Type B pancreatic cell (in vitro differentiated cells): ENCODE data around the gene PDCD1. TPM values are rescaled to one million over a fixed set of nuclear protein-coding genes. Genes with fewer than 3 reads are reported as not detected.

Experiments
- DNase-seq: peaks from one replicate; pipeline ENCODE4 v3.0.0; 2021; ENCODE audit warnings: mixed read lengths; ENCODE audit not compliant: unreplicated experiment; ENCODE audit errors: extremely low spot score
- H3K27ac Mint-ChIP-seq: 2 replicates; pipeline ENCODE4 v1.8.0; 2021; ENCODE audit warnings: mild to moderate bottlenecking, mixed read lengths
- H3K27me3 Mint-ChIP-seq: 2 replicates; pipeline ENCODE4 v1.8.0; 2021; ENCODE audit warnings: mixed read lengths
- H3K36me3 Mint-ChIP-seq: 2 replicates; pipeline ENCODE4 v1.8.0; 2021; ENCODE audit warnings: mixed read lengths
- H3K4me1 Mint-ChIP-seq: one replicate; pipeline ENCODE4 v1.8.0; 2021; ENCODE audit warnings: mixed read lengths; ENCODE audit not compliant: unreplicated experiment
- H3K4me3 Mint-ChIP-seq: 2 replicates; pipeline ENCODE4 v1.8.0; 2021; ENCODE audit warnings: mild to moderate bottlenecking, mixed read lengths
- H3K9me3 Mint-ChIP-seq: 2 replicates; pipeline ENCODE4 v1.8.0; 2021; ENCODE audit warnings: mixed read lengths
- total RNA-seq: library from RNA; stranded (reverse); gene quantifications from 2 replicates; pipeline ENCODE4 v1.2.1, GENCODE V29; 2021; ENCODE audit warnings: low replicate concordance
- TF ChIP-seq, protein P1 (sequence below): fragments of 200-600 bp; sonication (generic); conservative IDR thresholded peaks from 2 replicates; pipeline ENCODE4 v1.5.0; 2021; ENCODE audit warnings: antibody characterized with exemption, mild to moderate bottlenecking

The PDCD1 gene
- total RNA-seq, 1 donor from 2014 or later, result not detected

DNA sequence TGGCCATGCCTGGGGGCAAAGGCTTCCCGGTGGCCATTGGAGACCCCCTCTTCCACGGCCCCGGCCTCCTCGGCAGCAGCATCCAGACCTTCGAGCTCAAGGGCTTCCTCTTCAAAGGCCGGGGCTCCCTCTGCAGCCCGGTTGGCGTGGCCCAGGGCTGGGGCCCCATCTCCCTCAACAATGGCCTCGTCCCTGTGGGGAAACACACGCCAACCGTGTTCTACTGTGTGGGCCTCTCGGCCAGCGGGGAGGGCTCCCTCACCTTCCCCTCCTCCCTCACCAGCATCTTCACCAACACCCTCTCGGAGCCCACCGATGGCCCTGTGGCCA is 13.6 kb upstream of the PDCD1 start:
- Mint-ChIP-seq H3K4me3 (no peak overlapping the region), H3K27me3 (peaks cover 3% of the 10 kb centered on the region), H3K27ac (no peak overlapping the region), H3K9me3 (no peaks in the 10 kb centered on the region), H3K36me3 (no peaks in the 10 kb centered on the region), H3K4me1 (no peaks in the 10 kb centered on the region)
- DNase-seq, result no peak
- TF ChIP-seq, protein P1, sequence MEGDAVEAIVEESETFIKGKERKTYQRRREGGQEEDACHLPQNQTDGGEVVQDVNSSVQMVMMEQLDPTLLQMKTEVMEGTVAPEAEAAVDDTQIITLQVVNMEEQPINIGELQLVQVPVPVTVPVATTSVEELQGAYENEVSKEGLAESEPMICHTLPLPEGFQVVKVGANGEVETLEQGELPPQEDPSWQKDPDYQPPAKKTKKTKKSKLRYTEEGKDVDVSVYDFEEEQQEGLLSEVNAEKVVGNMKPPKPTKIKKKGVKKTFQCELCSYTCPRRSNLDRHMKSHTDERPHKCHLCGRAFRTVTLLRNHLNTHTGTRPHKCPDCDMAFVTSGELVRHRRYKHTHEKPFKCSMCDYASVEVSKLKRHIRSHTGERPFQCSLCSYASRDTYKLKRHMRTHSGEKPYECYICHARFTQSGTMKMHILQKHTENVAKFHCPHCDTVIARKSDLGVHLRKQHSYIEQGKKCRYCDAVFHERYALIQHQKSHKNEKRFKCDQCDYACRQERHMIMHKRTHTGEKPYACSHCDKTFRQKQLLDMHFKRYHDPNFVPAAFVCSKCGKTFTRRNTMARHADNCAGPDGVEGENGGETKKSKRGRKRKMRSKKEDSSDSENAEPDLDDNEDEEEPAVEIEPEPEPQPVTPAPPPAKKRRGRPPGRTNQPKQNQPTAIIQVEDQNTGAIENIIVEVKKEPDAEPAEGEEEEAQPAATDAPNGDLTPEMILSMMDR, result no peak

DNA sequence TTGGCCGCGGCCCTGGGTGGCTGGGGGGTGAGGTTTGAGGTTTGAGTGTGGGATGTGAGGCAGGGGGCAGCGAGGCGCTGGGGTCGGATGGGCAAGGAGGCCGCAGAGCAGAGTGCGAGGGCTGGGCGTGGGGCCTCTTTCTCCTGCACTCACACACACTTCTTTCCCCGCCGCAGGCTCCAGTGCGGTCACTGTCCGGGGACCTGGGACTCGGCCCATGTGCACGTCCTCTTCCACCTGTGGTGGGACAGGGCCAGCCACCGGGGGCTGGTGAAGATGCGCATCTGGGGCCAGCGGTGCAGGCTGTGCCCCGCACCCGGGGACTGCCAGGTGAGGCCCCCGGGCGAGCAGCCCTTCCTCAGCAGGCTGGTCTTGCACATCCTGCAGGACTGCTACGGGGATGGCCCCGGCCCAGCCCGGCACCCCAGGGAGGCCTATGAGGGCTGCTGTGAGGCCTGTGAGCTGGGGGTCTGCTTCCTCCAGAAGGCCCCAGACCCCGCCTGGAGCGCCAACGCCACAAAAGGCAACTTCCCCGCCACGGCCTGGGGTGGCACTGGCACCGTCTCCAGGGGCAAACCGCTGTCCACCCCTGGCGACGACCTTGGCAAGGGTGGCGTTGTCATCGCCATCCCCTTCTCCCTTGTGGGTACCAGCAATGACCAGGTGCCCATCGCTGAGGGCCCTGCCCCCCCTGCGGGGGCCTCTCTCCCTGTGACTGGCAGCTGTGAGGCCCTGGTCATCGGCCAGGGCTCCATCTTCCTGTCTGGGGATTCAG is 13.0 kb upstream of the PDCD1 start:
- DNase-seq, result no peak
- TF ChIP-seq, protein P1, result no peak
- Mint-ChIP-seq H3K27me3 (peaks cover 3% of the 10 kb centered on the region), H3K36me3 (no peaks in the 10 kb centered on the region), H3K27ac (no peak overlapping the region), H3K9me3 (no peaks in the 10 kb centered on the region), H3K4me1 (no peaks in the 10 kb centered on the region), H3K4me3 (no peak overlapping the region)

DNA sequence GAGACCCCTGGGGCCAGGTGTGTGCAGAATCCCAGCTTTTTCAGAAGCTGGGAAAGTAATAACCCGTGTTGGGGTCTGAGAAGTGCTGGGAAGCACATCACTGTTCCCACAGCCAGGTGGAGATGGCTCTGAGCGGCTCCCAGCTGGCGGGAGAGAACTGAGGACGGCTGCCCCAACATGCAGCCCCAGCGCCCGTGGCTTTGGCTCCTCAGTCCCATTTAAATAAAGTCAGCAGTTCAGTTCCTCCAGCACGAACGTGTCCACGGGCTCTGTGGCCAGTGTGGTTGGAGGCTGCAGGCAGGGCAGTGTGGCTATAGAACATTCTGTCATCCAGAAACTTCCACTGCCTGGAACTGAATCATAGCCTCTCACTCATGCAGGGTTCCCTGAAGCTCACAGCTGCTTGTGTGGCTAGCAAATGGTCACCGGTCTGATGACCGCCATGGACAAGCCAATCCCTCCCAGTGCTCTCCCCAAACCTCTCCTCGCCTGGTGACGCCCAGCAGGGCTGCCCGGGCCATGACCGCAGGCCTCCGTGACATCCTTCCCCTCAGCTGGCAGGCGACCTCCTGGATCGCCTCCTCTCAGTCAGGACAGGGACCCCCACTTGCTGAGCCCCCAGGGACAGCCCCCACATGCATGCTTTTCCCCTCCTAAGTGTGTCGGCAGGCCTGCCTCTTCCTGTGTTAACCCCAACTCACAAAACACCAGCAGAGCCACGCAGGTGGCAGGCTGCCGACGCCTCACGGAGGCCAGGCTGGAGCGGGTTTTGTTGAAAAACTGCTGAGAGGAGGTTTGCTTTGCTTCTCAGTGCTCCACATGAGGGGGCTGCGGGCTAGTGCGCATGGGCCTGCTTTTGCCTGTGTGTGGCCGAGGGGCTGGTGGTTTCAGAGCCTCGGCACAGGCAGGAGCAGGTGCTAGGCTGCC is 12.2 kb upstream of the PDCD1 start:
- no peaks in the 10 kb centered on the region for H3K9me3 Mint-ChIP-seq

DNA sequence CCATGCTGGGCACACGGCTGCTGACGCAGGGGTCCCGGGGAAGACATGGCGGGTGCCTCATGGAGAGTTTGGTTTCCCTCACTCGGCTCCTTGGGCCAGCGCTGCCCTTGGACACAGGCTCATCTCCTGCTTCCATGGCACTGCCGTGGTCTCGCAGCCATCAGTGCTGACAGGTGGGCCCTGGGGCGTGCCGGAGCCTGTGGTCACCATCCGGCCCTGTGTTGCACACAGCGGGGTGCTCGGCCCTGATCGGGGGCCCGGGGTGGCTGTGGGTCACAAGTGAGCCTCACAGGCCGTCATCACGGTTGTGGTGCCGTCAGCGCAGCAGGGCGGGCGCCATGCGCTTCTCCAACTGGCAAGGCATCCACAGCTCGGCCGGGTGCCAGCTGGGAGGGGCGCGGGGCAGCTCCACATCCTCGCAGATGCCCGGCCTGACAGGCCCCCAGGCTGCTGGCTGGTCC is 11.4 kb upstream of the PDCD1 start:
- Mint-ChIP-seq H3K36me3 (no peaks in the 10 kb centered on the region), H3K27ac (no peak overlapping the region), H3K27me3 (peaks cover 12% of the 10 kb centered on the region), H3K4me3 (no peak overlapping the region), H3K4me1 (peaks cover 8% of the 10 kb centered on the region), H3K9me3 (no peaks in the 10 kb centered on the region)
- DNase-seq, result no peak
- TF ChIP-seq, protein P1, result no peak

More for the DNA sequence above, 12.2 kb upstream of the PDCD1 start:
- no peak overlapping the region for H3K4me3 Mint-ChIP-seq
- no peaks in the 10 kb centered on the region for H3K36me3 Mint-ChIP-seq
- no peak for DNase-seq
- H3K27me3 Mint-ChIP-seq, result peaks cover 5% of the 10 kb centered on the region
- H3K4me1 Mint-ChIP-seq, result peaks cover under 1% of the 10 kb centered on the region
- H3K27ac Mint-ChIP-seq, result no peak overlapping the region
- TF ChIP-seq, protein P1, result no peak

DNA sequence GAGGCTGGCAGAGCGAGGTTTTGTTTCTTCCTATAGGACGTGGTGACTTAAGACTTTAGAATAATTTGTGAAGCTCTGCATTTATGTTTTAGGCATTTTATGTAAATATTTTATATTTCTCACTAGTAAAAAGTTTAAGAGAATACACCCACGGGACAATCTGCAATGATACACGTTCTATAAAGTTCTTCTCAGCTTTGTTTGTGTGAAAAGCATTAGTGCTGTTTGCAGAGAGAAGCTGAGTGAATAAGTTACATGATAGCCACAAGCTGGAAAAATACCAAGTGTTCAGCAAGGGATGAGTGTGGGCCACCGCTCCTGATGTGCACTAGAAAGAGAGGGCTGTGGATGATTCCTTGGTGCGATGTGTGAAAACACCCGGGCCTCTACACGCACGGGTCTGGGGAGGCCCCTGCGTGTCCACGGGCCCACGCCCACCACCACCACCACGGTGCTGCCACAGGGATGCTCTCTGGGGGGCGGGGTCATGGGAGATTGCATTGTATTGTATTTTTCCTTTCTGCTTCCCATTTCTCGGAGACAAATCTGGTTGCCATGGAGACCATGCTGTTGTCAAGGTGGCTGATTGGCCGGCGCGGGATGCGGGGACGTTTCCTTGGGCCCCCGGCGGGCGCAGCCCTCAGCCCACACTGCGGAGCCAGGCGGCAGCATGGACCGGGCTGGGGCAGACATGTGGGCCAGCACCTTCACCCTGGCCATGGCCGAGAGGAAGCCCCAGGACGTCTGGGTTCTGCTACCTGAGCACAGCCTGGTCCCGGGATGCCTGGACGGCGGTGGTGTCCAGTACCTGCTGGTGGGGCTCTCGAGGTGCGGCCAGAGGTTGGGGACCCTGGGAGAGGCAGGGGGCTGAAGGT is 10.6 kb upstream of the PDCD1 start, which contains the start of gene RTP5:
Gene RTP5, plus strand, starts transcription at position 643 of the 875 bp plus-strand sequence. Its CDS starts 28 bp downstream, at position 671.
- Mint-ChIP-seq H3K27ac (no peak within 1 kb of the TSS), H3K27me3 (peaks cover 20% of the 10 kb centered on the region), H3K4me1 (peaks cover 8% of the 10 kb centered on the region), H3K36me3 (no peaks in the 10 kb centered on the region), H3K4me3 (no peak within 1 kb of the TSS), H3K9me3 (peaks cover under 1% of the 10 kb centered on the region)
- no peak for DNase-seq
- TF ChIP-seq, protein P1, result no peak
